HG03097 (cell line): ENCODE measurements around the gene PLCG2.
"Not testable (repeated sequence)": the region's sequence is repeated elsewhere in the genome, so short reads cannot be mapped to it uniquely, and the experiment has no call there.

Experiments
- ATAC-seq: cut with Tn5 transposase; IDR thresholded peaks from one replicate; pipeline ENCODE4 v1.9.1; 2021; ENCODE audit not compliant: unreplicated experiment, low FRiP score

The PLCG2 gene

DNA sequence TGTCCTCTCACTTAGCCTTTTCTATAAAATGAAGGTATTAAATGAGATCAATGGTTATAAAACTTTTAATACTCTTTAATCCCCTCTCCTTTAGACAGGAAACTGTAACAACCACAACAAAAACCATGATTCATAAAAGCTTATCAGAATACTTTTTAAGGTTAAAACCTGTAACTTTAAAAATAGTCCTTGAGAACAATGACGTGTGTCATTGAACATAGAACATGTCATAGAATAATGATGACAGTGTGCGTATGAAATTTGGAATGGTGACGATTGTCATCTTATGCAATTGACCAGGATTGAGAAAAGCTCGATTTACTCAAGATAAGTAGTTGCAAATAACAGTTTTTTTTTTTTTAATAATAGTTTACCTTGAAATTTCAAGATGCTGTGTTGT, 94.1 kb downstream of the PLCG2 start:
- ATAC-seq: no peak

DNA sequence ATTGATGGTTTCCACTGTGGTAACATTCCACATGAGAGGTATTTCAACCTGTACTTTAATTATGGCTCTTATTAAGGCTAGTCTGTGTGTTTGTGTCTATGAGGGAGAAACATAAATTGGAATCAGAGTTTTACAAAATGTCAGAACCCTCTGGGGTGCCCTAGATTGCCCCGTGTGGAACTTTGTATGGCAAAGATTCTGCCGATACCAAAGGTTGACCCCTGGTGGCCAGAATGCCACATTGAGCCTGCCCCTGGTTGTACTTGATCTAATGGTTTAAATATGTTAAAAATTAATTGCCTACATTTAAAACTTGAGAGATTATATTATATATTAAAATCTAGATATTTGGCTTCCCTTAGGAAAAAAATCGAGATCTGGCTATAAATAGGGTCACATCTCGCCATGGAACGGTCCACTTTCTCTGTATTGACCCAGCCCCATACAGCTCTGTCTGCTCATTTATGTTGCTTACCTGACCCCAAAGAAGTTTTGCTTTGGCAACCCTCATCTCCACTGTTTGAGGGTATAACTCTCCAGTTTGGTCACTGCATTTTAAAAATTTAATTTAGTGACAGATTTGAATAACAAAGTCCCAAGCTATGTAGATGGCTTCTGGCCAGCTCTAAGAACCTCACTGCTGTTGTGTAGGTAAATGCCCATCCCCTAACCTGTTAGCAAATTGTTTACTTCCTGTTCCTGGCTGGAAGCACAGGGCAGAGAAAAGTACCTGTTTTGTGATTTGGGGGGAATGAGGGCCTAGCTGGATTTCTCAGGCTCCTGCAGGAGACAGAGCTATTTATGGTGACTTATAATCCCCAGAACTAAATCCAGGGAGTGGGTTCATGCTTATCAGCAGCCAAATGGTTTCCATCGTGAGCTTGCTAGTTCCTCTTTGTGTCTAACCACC, 95.0 kb downstream of the PLCG2 start:
- no peak for ATAC-seq

DNA sequence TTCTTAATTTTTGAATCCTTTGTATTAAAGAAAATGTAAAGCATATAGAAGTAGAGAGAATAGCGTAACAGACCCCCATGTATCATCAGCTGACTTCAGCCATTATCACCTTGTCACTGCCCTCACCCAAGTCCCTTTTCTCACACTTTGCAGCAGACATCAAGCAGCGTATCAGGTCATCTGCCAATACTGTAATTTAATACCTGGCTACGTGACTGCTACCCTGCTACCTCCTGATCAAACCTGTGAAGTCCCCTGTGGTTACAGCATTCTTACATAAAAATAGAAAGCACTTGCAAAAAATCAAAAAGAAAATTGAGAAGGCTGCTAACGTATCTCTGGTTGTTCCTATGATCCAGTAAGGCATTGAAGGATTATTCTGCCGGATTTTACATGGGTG, 96.4 kb downstream of the PLCG2 start:
- ATAC-seq: no peak

DNA sequence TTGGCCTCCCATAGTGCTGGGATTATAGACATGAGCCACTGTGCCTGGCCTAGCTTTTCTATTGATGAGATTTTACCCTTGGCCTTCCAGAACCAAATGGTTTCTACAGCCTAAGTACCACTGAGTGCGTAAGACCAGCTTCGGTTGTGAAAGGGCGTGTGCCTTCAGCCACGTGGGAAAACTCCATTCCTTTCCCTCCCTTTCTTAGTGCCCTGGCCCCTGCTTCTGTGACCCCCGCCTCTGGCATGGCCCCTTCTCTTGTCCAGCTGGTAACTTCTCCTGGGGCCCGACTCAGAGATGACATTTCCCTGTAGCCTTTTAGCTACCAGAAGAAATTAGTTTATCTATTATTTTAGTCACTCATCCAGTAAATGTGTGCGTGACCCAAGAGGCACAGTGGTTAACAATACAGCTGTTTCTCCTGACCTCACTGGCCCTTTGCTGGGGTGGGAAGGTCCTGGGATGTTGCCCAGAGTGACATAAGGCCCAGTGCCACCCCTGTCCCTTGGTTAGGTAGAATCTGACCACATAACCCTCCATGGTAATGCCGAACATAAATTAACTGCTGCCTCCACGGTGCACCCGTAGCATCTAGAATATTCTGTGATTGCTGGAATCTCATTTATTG, 97.3 kb downstream of the PLCG2 start:
- ATAC-seq: no peak

DNA sequence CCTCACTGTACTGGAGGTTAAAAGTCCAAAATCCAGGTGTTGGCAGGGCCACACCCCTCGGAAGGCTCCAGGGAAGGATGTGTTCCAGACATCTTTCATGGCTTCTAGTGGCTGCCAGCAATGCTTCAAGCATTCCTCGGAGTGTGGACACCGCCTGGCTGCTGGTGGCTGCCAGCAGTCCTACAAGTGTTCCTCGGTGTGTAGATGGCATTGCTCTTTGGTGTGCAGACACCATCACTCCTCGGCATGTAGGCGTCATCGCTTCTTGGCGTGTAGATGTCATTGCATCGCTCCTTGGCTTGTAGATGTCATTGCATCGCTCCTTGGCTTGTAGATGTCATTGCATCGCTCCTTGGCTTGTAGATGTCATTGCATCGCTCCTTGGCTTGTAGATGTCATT, 98.4 kb downstream of the PLCG2 start:
- ATAC-seq: not testable (repeated sequence)

DNA sequence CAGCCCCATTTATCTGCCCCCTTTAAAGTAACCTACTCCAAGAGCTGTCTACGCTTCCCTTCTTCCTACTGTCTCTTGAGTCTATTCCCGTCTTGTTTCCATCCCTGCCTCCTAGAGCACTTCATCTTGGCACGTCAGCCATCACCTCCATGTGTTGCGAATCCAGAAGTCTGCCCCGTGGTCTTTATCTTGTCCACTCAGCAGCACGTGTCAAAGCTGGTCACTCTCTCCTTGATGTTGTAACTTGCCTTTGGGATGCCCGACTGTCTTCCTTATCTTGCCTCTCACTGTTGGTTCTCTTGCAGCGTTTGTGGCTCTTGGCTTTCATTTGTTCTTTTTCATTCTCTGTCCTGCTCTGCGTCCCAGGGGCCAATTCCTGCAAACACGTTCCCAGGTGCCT, 99.4 kb downstream of the PLCG2 start:
- no peak for ATAC-seq

DNA sequence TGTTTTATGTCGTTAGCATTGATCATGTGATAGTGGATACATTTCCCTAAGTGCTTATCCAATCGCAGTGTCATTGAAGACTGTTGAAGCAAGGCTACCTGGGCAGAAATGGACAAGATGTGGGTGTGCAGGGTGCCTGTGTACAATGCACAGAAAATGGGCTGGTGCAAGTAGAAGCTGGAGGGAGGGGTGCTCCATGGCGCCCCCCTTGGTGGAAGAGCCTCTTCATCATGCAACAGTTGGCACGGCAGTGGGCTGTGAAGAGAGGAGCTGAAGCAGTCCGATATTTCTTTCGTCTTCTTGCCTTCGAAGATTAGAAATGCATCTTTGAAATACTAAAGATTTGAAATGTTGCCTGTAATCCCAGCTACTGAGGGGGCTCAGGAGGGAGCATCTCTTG, 100.5 kb downstream of the PLCG2 start:
- no peak for ATAC-seq

DNA sequence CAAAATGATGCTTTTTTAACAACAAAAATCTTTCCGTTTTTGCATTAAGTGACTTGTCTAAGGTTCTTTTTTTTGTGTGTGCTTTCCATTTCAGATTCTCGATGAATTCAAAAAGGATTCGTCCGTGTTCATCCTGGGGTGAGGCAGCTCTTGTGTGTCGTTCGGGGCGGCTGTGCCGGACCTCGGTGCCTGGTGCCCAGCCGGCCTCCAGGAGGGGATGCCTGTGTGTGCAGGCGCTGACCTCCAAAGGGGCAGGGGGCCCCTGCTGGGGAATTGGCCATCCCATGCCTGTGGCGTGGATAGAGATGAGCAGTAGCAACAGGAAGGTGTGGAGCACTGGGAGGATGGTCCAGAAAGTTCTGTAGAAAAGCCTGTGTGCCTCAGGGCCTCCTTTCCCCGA, 101.7 kb downstream of the PLCG2 start:
- no peak for ATAC-seq

DNA sequence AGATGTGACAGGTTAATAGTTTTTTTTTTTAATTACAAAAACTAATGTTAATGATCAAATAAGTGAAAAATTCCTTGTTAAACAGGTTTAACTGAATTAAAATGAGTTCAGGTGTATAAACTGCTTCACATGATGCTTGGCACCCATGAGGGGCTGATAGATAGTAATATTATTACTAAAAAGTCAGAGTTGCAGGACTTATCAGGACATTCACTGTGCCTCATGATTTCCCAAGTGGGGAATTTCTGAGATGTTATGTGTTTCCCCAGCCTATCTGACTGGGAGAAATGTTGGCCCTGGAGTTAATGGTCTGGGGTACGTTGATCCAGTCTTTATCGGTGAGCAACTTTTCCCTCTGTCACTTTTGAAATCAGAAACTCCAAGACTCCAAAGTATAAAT, 102.1 kb downstream of the PLCG2 start:
- no peak for ATAC-seq

DNA sequence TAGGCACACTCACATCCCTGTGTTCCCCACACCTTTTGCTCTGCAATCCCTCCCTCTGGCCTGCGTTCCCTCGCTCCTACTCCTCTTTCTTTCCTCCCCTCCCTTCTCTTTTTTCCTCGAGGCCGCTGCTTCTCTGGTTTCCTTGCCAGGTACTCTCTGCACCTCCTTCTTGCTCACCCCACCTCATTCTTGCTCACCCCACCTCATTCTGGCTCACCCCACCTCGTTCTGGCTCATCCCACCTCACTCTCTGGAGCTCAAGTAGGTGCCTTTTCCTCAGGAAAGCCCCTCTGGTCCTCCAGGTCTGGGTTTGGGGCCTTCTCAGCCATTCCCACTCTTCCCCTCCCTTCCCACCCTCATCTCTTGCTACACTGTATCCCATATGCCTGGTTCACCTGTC, 103.5 kb downstream of the PLCG2 start:
- ATAC-seq: no peak

DNA sequence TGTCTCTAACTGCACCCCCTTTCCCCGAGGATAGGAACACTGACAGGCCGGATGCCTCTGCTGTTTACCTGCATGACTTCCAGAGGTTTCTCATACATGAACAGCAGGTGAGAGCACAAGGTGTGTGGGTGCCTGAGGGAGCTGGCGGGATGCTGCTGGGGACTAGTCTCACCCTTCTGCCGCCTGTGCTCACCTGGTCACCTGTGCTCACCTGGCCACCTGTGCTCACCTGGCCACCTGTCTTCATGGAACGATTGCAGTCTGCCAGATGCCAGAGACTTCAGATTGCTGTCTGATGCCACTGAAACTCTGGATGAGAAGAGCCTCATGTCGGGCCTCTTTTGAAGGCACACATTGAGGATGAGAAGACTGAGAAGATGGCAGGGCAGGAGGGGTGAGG, 104.1 kb downstream of the PLCG2 start:
- no peak for ATAC-seq

DNA sequence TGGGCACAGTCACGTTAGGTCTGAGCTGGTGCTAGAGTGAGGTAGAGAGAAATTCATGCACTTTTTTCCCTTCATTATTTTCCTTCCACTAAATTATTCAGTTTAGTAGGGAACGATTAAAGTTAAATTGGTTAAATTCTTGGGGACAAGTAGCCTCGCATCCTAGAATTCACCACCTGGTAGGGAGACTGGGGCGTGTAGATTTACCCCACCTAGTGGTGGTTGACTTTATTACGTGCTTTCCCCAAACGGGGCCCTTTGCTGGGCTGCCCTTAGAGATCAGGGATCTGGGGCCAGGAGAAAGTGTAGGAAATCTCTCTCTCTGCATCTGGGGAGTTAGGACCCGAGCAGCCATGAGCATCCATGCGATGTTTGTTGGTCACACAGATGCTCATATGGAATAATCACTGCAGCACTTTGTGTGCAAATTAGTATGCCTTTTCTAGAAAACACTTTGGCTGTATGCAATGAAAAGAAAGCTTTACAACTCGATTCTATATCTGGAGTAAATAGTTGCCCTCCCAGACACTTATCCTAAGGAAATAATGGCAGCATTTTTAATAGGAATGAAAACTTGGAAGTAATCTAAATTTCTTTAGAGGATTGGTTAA, 107.0 kb downstream of the PLCG2 start:
- ATAC-seq: no peak

DNA sequence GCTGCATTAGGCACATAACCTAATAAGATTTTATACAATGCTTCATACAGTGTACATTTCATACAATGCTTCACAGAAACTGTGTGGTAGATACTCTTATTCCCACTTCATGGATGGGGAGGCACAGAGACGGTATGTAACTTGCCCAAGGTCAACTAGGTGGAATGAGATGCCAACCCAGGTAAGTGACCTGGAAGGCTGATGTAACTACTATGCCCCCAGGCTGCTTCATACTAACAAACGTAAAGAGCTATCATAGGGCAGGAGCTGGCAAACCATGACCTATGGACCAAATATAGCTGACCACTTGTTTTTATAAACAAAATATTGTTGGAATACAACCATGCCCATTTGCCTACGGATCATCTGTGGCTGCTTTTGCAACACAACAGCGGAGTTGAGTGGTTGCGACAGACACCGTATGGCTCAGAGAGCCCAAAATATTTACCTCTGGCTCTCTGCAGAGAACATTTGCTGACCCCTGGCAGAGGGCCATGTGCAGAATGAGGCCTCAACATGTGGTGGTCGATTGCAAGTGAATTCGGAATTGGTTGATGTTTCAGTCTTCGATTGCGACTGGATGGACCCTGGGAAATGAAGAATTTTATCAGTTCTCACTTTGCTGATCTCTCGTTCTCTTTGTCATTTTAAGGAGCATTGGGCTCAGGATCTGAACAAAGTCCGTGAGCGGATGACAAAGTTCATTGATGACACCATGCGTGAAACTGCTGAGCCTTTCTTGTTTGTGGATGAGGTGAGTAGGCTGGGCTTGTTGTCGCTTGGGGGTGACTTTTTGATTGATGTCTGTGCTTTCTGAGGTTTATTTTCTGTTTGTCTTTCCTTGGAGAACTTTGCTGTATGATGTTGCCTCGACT, 109.7 kb downstream of the PLCG2 start:
- no peak for ATAC-seq

DNA sequence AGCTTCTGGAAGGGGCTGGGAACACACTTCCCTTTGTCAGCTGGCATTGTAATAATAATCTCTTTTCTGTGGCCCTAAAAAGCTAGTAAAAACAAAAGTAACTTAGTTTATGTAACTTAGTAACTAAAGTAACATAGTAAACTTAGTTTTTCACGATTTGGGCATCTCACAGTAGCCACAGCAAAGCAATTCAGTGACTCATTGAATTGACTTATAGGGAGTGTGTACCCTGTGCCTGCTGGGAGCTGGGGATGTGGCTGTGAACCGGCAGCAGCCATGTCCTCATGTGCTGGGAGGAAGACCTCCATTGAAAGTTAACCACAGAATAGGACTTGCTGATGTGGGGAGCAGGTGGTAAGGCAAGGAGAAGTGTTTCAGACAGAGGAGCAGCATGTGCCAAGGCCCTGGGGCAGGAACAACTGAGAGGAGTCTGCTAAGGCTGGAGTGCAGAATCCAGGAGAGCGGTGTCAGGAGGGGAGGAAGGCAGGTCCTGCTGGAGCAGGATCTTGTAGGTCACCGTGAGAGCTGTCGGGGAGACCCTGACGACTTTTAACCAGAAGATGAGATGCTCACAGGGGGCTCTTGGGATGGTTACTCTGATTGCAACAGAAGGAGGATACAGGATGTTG, 112.8 kb downstream of the PLCG2 start:
- ATAC-seq: no peak

DNA sequence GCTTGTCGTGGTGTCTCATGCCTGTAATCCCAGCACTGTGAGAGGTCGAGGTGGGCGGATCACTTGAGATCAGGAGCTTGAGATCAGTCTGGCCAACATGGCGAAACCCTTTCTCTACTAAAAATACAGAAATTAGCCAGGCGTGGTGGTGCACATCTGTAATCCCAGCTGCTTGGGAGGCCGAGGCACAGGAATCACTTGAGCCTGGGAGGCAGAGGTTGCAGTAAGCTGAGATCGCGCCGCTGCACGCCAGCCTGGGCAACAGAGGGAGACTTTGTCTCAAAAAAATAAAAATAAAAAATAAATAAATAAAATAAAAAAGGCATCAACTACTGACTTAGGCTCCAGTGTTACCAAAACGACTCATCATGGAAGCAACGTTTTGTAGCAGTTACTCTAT, 115.5 kb downstream of the PLCG2 start:
- no peak for ATAC-seq

DNA sequence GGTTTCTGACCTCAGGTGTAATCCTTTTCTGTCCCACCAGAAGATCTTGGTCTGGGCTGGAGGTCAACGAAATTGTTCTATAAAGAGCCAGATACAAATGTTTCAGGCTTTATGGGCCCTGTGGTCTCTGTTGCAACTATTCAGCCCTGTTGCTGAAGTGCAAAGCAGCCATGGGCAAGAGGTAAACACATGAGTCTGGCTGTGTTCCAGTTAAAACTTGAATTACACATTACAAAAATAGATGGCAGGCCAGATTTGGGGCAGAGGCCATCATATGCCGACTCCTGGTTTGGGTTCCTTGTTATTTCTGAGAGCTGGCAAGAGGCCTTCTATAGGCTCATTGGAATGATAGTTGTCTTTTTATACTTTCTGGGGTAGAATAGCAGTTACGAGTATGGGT, 117.8 kb downstream of the PLCG2 start:
- no peak for ATAC-seq

DNA sequence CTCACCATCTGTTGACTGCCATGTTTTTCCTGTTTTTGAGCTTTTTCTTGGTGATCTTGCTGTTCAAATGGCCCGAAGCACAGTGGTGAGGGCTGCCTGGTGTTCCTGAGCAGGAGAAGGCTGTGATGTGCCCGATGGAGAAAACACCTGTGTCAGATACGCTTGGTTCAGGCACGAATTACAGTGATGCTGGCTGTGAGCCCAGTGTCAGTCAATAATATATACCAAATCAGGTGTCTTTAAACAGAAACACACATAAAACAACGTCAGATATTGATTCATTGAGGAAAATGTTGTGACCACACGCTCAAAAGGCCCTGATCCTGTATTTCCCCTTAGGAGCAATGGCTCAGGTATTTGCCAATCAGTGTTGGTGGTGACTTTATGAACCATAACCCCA, 120.5 kb downstream of the PLCG2 start:
- ATAC-seq: no peak

DNA sequence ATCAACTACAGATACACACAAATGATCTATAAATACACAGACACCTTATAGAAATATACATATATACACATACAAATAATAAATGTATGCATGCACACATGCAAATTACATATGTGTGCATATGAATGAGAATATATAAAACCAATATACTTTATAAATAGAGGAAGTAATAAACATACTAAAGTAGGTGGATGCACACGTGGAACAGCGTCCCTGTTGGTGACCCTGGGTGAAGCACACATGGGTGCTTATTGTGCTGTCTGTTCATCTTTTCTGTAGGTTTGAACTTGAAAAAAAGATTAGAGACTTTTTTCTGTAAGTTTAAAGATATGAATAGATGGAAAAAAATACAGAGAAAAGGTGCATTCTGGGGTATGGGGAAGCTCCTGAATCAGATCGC, 120.9 kb downstream of the PLCG2 start:
- no peak for ATAC-seq

DNA sequence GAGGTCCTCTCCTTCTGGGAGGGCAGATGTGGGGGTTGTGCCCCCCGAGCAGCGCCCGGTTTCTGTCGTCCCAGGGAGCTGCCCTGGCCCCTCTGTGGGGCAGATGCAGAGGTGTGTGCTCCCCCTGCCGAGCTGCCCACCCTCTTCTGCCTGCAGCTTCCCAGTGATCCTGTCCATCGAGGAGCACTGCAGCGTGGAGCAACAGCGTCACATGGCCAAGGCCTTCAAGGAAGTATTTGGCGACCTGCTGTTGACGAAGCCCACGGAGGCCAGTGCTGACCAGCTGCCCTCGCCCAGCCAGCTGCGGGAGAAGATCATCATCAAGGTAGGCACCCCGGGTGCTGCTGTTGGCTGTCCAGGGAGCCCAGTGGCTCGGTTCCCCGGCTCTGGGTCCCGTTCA, 121.4 kb downstream of the PLCG2 start:
- ATAC-seq: no peak

DNA sequence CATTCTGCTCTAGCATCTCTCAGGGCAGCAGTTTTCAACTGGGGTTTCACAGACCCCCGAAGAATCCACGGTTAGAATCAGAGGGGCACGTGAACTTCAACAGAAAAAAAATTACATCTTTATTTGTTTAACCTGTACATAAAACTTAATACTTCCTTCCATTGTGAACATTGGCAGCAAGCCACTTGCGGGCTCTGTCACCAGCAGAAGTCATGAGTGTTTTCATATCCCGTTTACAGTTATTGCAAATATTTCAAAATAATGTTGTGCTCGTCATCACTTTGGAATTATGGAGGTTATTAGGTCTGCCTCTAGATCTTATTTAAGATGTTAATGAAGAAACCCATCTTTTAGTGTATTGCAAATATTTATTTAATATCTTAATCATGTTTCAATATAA, 122.4 kb downstream of the PLCG2 start:
- no peak for ATAC-seq
